ENCODE data around the gene PAX5.

The PAX5 gene

DNA sequence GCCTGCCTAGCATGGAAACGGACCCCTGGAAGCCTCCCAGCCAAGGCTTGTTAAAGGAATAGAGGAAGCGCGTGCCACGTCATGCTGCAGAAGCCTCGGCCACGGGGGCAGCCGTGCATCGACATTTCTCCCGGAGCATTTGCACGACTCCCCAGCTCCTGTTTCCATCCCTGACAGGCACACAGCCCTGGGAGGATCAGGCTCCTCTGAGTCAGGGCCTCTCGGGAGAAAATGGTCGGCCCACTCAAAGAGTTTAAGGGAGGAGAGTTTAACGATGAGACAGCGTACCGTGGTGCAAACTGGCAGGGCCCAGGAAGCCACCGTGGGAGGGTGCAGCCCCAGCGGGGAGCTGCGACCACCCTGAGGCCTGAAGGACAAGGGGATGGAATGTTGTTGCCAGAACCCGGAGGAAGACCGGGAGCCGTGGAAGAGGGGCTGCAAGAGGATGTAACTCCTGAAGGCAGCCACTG, 213.6 kb downstream of the PAX5 start:
- CTCF ChIA-PET: interaction anchor here (0.7 to 1.0 kb wide), 3 partner anchors 10 to 132 kb away, joined by 3 read pairs; no protein-coding TSS in a partner anchor

DNA sequence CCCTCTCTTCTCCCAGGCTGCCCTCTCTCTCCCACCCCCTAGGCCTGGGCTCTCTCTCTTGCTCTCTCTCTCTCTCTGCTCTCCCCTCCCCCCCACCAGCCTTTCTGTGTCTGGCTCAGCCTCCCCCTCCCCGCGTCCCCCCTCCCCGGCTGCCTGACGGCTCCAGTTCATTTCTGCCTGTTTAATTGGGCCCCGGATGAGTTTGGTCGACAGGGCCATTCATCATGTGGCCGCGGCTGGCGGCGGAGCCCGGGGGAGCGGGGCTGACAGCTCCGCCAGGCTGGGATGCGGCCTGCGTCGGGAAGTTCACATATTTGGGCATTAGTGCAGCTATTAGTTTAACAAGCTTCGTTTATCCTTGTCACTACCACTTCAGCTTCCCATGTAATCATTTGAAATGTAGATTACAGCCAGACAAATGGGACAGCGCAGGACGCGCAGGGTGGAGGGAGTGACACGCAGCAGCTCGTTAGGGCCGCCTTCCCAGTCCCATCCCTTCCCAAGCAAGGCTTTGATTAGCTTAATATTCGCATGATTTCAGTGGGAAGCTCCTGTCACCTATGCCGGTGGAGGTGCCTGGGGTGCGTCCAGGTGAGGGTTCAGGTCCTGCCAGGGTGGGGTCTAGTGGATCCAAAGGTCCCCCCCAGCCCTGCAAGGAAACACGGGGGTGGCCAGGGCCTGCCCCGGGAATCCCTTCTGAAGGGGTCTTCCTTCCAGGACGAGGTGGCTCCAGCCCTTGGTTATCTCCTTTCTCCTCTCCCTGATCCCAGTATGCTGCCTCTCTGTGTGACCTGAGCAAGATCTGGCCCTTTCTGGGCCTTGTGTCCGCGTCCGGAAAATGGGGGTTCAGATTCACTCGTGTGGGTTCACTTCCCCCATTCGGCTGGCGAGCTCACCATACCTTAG, 214.8 kb downstream of the PAX5 start:
- no peak overlapping the region for H3K4me3 ChIP-seq (ENCODE audit: low read depth, low read length)
- no peak overlapping the region for H3K27ac ChIP-seq (ENCODE audit: extremely low read depth, low read depth, low read length)
- ChIA-PET CTCF (interaction anchor here (0.7 kb wide), 1 partner anchor 133 kb away, joined by 3 read pairs; no protein-coding TSS in a partner anchor), POLR2A (no interaction called here)
- H3K4me1 ChIP-seq (ENCODE audit: control insufficient read depth, insufficient read depth, low read length): no peaks in the 10 kb centered on the region
- H3K36me3 ChIP-seq (ENCODE audit: control insufficient read depth in 2 of 2, insufficient read depth in 1 of 2, low read length in 2 of 2): no peaks in the 10 kb centered on the region
- no peaks in the 10 kb centered on the region for H3K9me3 ChIP-seq (ENCODE audit: control insufficient read depth, insufficient read depth, low read depth, low read length)
- TF ChIP-seq ZNF423 (tag by site-specific recombination; IDR thresholded peaks at IDR 0.05): no peak
- TF ChIP-seq, protein P1, sequence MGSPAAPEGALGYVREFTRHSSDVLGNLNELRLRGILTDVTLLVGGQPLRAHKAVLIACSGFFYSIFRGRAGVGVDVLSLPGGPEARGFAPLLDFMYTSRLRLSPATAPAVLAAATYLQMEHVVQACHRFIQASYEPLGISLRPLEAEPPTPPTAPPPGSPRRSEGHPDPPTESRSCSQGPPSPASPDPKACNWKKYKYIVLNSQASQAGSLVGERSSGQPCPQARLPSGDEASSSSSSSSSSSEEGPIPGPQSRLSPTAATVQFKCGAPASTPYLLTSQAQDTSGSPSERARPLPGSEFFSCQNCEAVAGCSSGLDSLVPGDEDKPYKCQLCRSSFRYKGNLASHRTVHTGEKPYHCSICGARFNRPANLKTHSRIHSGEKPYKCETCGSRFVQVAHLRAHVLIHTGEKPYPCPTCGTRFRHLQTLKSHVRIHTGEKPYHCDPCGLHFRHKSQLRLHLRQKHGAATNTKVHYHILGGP (tag by site-specific recombination; IDR thresholded peaks at IDR 0.05): no peak
- no peak for TF ChIP-seq MZF1 (tag by site-specific recombination; IDR thresholded peaks at IDR 0.05; ENCODE audit: borderline replicate concordance)
- no peak for TF ChIP-seq ZNF433 (tag by site-specific recombination; IDR thresholded peaks at IDR 0.05; ENCODE audit: low read depth)
- TF ChIP-seq ZFP3 (tag by site-specific recombination; IDR thresholded peaks at IDR 0.05; ENCODE audit: low read depth): no peak
- no peak for TF ChIP-seq ZNF311 (tag by site-specific recombination; IDR thresholded peaks at IDR 0.05; ENCODE audit: borderline replicate concordance)
- TF ChIP-seq, protein P2, sequence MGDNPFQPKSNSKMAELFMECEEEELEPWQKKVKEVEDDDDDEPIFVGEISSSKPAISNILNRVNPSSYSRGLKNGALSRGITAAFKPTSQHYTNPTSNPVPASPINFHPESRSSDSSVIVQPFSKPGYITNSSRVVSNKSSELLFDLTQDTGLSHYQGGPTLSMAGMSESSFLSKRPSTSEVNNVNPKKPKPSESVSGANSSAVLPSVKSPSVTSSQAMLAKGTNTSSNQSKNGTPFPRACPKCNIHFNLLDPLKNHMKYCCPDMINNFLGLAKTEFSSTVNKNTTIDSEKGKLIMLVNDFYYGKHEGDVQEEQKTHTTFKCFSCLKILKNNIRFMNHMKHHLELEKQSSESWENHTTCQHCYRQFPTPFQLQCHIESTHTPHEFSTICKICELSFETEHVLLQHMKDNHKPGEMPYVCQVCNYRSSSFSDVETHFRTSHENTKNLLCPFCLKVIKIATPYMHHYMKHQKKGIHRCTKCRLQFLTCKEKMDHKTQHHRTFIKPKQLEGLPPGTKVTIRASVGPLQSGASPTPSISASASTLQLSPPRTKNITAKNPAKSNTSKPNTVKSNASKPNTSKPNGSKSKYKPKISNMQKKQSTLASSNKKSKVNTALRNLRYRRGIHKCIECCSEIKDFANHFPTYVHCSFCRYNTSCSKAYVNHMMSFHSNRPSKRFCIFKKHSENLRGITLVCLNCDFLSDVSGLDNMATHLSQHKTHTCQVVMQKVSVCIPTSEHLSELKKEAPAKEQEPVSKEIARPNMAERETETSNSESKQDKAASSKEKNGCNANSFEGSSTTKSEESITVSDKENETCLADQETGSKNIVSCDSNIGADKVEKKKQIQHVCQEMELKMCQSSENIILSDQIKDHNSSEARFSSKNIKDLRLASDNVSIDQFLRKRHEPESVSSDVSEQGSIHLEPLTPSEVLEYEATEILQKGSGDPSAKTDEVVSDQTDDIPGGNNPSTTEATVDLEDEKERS (tag by site-specific recombination; IDR thresholded peaks at IDR 0.05): no peak
- TF ChIP-seq ZNF133 (tag by site-specific recombination; IDR thresholded peaks at IDR 0.05): no peak
- TF ChIP-seq ZFHX2 (tag by site-specific recombination; conservative IDR thresholded peaks at IDR 0.05): no peak
- TF ChIP-seq ZNF112 (tag by site-specific recombination; IDR thresholded peaks at IDR 0.05): no peak
- no peak for TF ChIP-seq KLF16 (tag by site-specific recombination; IDR thresholded peaks at IDR 0.05)
- no peak for TF ChIP-seq ZNF501 (tag by site-specific recombination; IDR thresholded peaks at IDR 0.05)
- TF ChIP-seq ZNF596 (tag by site-specific recombination; IDR thresholded peaks at IDR 0.05): no peak
- TF ChIP-seq MEIS1 (CRISPR knock-in tag; IDR thresholded peaks at IDR 0.05; ENCODE audit: borderline replicate concordance): no peak
- TF ChIP-seq ZNF624 (tag by site-specific recombination; IDR thresholded peaks at IDR 0.05): no peak
- no peak for TF ChIP-seq ZNF341 (tag by site-specific recombination; IDR thresholded peaks at IDR 0.05; ENCODE audit: low read depth)
- TF ChIP-seq, protein P3, sequence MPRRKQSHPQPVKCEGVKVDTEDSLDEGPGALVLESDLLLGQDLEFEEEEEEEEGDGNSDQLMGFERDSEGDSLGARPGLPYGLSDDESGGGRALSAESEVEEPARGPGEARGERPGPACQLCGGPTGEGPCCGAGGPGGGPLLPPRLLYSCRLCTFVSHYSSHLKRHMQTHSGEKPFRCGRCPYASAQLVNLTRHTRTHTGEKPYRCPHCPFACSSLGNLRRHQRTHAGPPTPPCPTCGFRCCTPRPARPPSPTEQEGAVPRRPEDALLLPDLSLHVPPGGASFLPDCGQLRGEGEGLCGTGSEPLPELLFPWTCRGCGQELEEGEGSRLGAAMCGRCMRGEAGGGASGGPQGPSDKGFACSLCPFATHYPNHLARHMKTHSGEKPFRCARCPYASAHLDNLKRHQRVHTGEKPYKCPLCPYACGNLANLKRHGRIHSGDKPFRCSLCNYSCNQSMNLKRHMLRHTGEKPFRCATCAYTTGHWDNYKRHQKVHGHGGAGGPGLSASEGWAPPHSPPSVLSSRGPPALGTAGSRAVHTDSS (tag by site-specific recombination; IDR thresholded peaks at IDR 0.05): no peak

More for the DNA sequence above, 213.6 kb downstream of the PAX5 start:
- Histone ChIP-seq H3K9me3 (ENCODE audit: control insufficient read depth, insufficient read depth, low read depth, low read length) (no peaks in the 10 kb centered on the region), H3K36me3 (ENCODE audit: control insufficient read depth in 2 of 2, insufficient read depth in 1 of 2, low read length in 2 of 2) (no peaks in the 10 kb centered on the region), H3K4me3 (ENCODE audit: low read depth, low read length) (no peak overlapping the region), H3K4me1 (ENCODE audit: control insufficient read depth, insufficient read depth, low read length) (no peaks in the 10 kb centered on the region), H3K27ac (ENCODE audit: extremely low read depth, low read depth, low read length) (no peak overlapping the region)
- TF ChIP-seq ZNF146 (tag by site-specific recombination; IDR thresholded peaks at IDR 0.05) (no peak), ZNF140 (tag by site-specific recombination; IDR thresholded peaks at IDR 0.05) (no peak), IKZF3 (tag by site-specific recombination; IDR thresholded peaks at IDR 0.05) (no peak), ZFP37 (tag by site-specific recombination; IDR thresholded peaks at IDR 0.05) (no peak), ZNF530 (tag by site-specific recombination; IDR thresholded peaks at IDR 0.05; ENCODE audit: low read depth) (no peak), ZFHX2 (tag by site-specific recombination; conservative IDR thresholded peaks at IDR 0.05) (peak; percentile 47), EGR2 (tag by site-specific recombination; IDR thresholded peaks at IDR 0.05; ENCODE audit: low read depth) (0 out of 2 replicates have a peak, but pooled peaks have one; percentile 21), ZNF354C (tag by site-specific recombination; IDR thresholded peaks at IDR 0.05; ENCODE audit: borderline replicate concordance, low read depth) (no peak), ZNF621 (tag by site-specific recombination; IDR thresholded peaks at IDR 0.05) (no peak)
- TF ChIP-seq, protein P4, sequence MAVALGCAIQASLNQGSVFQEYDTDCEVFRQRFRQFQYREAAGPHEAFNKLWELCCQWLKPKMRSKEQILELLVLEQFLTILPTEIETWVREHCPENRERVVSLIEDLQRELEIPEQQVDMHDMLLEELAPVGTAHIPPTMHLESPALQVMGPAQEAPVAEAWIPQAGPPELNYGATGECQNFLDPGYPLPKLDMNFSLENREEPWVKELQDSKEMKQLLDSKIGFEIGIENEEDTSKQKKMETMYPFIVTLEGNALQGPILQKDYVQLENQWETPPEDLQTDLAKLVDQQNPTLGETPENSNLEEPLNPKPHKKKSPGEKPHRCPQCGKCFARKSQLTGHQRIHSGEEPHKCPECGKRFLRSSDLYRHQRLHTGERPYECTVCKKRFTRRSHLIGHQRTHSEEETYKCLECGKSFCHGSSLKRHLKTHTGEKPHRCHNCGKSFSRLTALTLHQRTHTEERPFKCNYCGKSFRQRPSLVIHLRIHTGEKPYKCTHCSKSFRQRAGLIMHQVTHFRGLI (tag by site-specific recombination; IDR thresholded peaks at IDR 0.05): no peak
- TF ChIP-seq, protein P5, sequence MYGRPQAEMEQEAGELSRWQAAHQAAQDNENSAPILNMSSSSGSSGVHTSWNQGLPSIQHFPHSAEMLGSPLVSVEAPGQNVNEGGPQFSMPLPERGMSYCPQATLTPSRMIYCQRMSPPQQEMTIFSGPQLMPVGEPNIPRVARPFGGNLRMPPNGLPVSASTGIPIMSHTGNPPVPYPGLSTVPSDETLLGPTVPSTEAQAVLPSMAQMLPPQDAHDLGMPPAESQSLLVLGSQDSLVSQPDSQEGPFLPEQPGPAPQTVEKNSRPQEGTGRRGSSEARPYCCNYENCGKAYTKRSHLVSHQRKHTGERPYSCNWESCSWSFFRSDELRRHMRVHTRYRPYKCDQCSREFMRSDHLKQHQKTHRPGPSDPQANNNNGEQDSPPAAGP (tag by site-specific recombination; IDR thresholded peaks at IDR 0.05): no peak
- POLR2A ChIA-PET: no interaction called here

Data from HEK293 (cell line).